ENCODE data around the gene USP3. TPM values are rescaled to one million over a fixed set of nuclear protein-coding genes. Genes with fewer than 3 reads are reported as not detected.

USP3 gene
- total RNA-seq, 1 donor from 2014 or later: 39.5 TPM

DNA sequence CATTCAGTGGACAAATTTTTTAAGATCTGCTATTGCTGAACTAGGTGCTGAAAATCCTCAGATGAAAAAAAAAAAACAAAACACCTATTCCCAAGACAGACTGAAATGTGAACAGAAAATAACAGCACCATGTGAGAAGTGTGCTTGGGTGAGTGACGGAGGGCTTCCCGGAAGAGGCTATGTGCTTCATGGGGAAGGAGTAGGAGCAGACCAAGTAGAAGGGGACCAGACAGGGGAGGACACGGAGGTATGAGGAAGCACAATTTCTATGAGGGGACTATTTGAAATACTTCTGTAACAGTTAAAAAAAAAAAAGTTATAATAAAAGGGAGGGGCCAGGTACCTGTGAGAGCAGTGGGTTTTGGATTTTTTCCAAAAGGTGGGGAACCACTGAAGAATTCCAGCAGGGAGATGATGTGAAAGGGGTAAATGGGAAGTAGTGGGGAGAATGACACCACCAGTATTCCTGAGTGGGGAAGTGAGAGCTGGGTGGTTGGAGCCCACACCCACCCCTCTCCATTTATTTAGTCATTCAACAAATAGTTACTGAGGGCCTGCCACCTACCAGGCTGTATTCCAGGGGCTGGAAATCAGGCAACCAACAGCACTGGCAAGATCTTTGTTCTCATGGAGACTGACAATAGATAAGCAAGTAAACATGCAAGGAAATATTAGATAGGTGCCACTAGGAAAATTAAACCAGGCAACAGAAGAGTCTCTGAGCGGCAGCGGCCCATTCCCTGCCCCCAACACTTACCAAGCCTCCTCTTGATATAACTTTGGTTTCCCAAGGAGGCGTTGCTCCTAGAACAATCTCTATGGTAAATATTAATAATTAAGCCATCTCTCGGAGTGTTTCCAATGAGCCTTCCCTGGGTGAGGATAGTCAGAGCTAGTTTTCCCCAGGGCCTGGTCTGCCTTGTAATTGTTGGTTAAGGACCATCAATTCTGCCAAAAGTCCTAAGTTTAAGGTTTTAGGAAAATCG is 3.8 kb upstream of the USP3 start:
- Histone ChIP-seq H3K36me3 (no peaks in the 10 kb centered on the region), H3K9me3 (no peaks in the 10 kb centered on the region), H3K4me1 (peaks cover 41% of the 10 kb centered on the region), H3K27ac (peak overlapping the region; percentile 97), H3K4me3 (peak overlapping the region; percentile 21 to 28), H3K27me3 (no peaks in the 10 kb centered on the region)
- no peak for DNase-seq (ENCODE audit: extremely low spot score in 2 of 2)
- intact Hi-C loops (cut with DNase I): loop anchor here (5.0 to 10.0 kb wide), 2 partner anchors 94 to 962 kb away; partner anchors contain the start of genes FBXL22 and ZNF609
- TF ChIP-seq POLR2A (IDR thresholded peaks at IDR 0.05) (no peak), CTCF (IDR thresholded peaks at IDR 0.05) (no peak), POLR2AphosphoS5 (IDR thresholded peaks at IDR 0.05; ENCODE audit: insufficient read depth in 1 of 2, low read depth in 1 of 2) (no peak)

- Histone ChIP-seq H3K36me3 (no peaks in the 10 kb centered on the region), H3K27ac (peak overlapping the region; percentile 97), H3K4me3 (peak overlapping the region; percentile 21 to 28), H3K9me3 (no peaks in the 10 kb centered on the region), H3K27me3 (no peaks in the 10 kb centered on the region), H3K4me1 (peaks cover 50% of the 10 kb centered on the region)
- intact Hi-C loops (cut with DNase I): loop anchor here (5.0 to 10.0 kb wide), 2 partner anchors 93 to 961 kb away; partner anchors contain the start of genes FBXL22 and ZNF609
- peak in 1 of 2 donors; percentile 92 for DNase-seq (ENCODE audit: extremely low spot score in 2 of 2)
- peak; percentile 70 to 80 for TF ChIP-seq POLR2AphosphoS5 (IDR thresholded peaks at IDR 0.05; ENCODE audit: insufficient read depth in 1 of 2, low read depth in 1 of 2)
- TF ChIP-seq POLR2A (IDR thresholded peaks at IDR 0.05): no peak
Measured at GRCh38 chr15:63501256-63502089, 2.9 kb upstream of the USP3 start.

DNA sequence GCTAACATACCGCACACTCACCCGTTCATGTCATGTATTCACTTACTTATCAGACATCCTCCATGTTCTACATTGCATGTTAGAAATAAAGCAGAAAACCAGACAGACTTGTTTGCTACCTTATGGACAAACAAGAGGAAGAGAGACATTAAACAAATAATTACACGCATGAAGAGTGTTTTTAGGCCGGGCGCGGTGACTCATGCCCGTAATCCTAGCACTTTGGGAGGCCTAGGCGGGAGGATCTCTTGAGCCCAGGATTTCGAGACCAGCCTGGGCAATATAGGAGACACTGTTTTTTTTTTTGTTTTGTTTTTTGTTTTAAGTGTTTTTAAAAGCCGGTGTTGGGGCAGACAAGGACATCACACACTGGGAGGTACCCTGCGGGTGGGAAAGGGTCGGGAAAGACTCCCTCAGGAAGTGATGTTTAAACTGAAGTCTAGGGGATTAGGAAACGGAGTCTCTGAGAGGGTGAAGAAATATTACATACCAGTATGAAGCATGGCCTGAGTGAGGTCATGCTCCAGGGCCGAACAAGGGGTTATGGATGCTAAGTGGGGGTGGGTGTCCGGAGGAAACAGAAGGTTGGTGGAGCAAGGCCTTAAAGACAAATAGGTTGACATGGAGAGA is 2.1 kb upstream of the USP3 start:
- peaks cover 52% of the 10 kb centered on the region for H3K4me1 ChIP-seq
- H3K27ac ChIP-seq: peak overlapping the region; percentile 97
- TF ChIP-seq POLR2AphosphoS5 (IDR thresholded peaks at IDR 0.05; ENCODE audit: insufficient read depth in 1 of 2, low read depth in 1 of 2) (peak in 1 of 2 donors; percentile 25), POLR2A (IDR thresholded peaks at IDR 0.05) (no peak), CTCF (IDR thresholded peaks at IDR 0.05) (no peak)
- H3K4me3 ChIP-seq: peak overlapping the region; percentile 21 to 28
- no peaks in the 10 kb centered on the region for H3K27me3 ChIP-seq
- intact Hi-C loops (cut with DNase I): loop anchor here (5.0 to 10.0 kb wide), 2 partner anchors 93 to 960 kb away; partner anchors contain the start of genes FBXL22 and ZNF609
- H3K9me3 ChIP-seq: no peaks in the 10 kb centered on the region
- H3K36me3 ChIP-seq: no peaks in the 10 kb centered on the region
- DNase-seq (ENCODE audit: extremely low spot score in 2 of 2): no peak

DNA sequence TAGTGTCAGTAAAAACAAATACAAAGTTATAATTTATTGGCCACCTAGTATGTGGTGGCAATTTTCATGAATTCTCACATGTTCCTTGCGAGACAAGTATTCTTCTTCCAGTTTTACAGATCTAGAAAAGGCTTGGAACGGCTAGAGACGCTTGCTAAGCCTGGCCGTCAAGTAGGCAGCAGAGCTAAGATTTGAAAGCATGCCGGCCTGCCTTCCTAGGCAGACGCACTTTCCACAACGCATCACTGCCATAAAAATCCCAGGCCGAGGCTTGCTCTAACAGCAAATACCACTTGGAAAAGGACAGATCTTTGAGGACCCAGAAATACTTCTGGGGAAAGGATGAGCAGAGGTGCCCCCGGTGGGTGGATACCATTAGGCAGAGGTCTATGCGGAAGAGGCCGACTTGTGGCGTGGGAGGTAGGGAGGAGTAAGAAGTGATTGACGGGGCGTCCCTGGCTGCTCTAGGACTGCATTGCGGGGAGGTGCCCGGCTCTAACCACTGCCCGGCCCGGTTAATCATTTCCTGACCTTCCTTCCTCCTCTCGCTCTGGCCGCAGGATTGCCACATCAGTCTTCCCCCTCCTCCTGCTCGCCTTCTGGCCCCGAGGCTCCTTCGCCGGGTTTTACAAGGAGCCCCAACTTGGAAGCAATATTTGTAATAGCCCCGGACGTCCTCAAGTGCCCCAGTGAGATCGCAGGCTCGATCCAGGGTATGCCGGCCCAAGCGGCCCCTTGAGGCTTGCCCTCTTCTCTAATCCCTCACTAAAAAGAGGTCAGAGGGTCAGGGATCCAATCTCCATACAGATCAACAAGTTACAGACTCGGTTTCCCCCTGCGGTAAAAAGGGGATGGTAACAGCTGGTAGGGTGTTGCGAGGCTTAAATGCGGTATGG is 1.3 kb upstream of the USP3 start:
- Histone ChIP-seq H3K36me3 (no peaks in the 10 kb centered on the region), H3K27ac (peak overlapping the region; percentile 97), H3K9me3 (no peaks in the 10 kb centered on the region), H3K27me3 (no peaks in the 10 kb centered on the region), H3K4me3 (peak overlapping the region; percentile 82 to 92), H3K4me1 (peaks cover 61% of the 10 kb centered on the region)
- TF ChIP-seq POLR2AphosphoS5 (IDR thresholded peaks at IDR 0.05; ENCODE audit: insufficient read depth in 1 of 2, low read depth in 1 of 2) (peak; percentile 49 to 65), POLR2A (IDR thresholded peaks at IDR 0.05) (peak in 1 of 2 donors; percentile 64), CTCF (IDR thresholded peaks at IDR 0.05) (no peak)
- DNase-seq (ENCODE audit: extremely low spot score in 2 of 2): peak in 1 of 2 donors; percentile 96
- intact Hi-C loops (cut with DNase I): loop anchor here (5.0 to 10.0 kb wide), 2 partner anchors 92 to 959 kb away; partner anchors contain the start of genes FBXL22 and ZNF609
